Measurements from ENCODE around the gene MUC2.

Gene MUC2

GRCh38 chr11:1077417-1078119, 2.9 kb downstream of the MUC2 start:
- Histone ChIP-seq H3K9me3 (replicated peaks; ENCODE audit: insufficient read depth, low read length) (no peaks in the 10 kb centered on the region), H3F3A (ENCODE audit: insufficient read depth, low read length) (no peaks in the 10 kb centered on the region), H2AFZ (ENCODE audit: low read length) (no peak overlapping the region), H3K79me2 (ENCODE audit: low read length) (no peaks in the 10 kb centered on the region), H3K27ac (ENCODE audit: low read length) (no peak overlapping the region), H3K9ac (ENCODE audit: low read length) (no peak overlapping the region), H3K36me3 (replicated peaks; ENCODE audit: insufficient read depth, low read length) (no peaks in the 10 kb centered on the region), H3K9me2 (replicated peaks; ENCODE audit: insufficient read depth, low read length) (no peaks in the 10 kb centered on the region), H3K4me3 (ENCODE audit: low read length) (no peak overlapping the region), H3K4me1 (ENCODE audit: low read length) (no peaks in the 10 kb centered on the region), H3K4me2 (ENCODE audit: low read depth, low read length) (no peak overlapping the region), H4K20me1 (ENCODE audit: insufficient read depth, low read length) (no peaks in the 10 kb centered on the region), H3K27me3 (replicated peaks; ENCODE audit: insufficient read depth, low read length) (peaks cover 60% of the 10 kb centered on the region)
- no peak for DNase-seq
- no peak for TF ChIP-seq EZH2phosphoT487 (IDR thresholded peaks at IDR 0.05; ENCODE audit: low read length)

GRCh38 chr11:1078191-1078601, 3.5 kb downstream of the MUC2 start:
- Histone ChIP-seq H3K79me2 (ENCODE audit: low read length) (no peaks in the 10 kb centered on the region), H3K36me3 (replicated peaks; ENCODE audit: insufficient read depth, low read length) (no peaks in the 10 kb centered on the region), H3K27ac (ENCODE audit: low read length) (no peak overlapping the region), H3K9me3 (replicated peaks; ENCODE audit: insufficient read depth, low read length) (no peaks in the 10 kb centered on the region), H4K20me1 (ENCODE audit: insufficient read depth, low read length) (no peaks in the 10 kb centered on the region), H2AFZ (ENCODE audit: low read length) (no peak overlapping the region), H3K9ac (ENCODE audit: low read length) (no peak overlapping the region), H3K4me1 (ENCODE audit: low read length) (no peaks in the 10 kb centered on the region), H3K4me3 (ENCODE audit: low read length) (no peak overlapping the region), H3K4me2 (ENCODE audit: low read depth, low read length) (no peak overlapping the region), H3K27me3 (replicated peaks; ENCODE audit: insufficient read depth, low read length) (peaks cover 59% of the 10 kb centered on the region), H3K9me2 (replicated peaks; ENCODE audit: insufficient read depth, low read length) (no peaks in the 10 kb centered on the region), H3F3A (ENCODE audit: insufficient read depth, low read length) (no peaks in the 10 kb centered on the region)
- TF ChIP-seq, protein P1, sequence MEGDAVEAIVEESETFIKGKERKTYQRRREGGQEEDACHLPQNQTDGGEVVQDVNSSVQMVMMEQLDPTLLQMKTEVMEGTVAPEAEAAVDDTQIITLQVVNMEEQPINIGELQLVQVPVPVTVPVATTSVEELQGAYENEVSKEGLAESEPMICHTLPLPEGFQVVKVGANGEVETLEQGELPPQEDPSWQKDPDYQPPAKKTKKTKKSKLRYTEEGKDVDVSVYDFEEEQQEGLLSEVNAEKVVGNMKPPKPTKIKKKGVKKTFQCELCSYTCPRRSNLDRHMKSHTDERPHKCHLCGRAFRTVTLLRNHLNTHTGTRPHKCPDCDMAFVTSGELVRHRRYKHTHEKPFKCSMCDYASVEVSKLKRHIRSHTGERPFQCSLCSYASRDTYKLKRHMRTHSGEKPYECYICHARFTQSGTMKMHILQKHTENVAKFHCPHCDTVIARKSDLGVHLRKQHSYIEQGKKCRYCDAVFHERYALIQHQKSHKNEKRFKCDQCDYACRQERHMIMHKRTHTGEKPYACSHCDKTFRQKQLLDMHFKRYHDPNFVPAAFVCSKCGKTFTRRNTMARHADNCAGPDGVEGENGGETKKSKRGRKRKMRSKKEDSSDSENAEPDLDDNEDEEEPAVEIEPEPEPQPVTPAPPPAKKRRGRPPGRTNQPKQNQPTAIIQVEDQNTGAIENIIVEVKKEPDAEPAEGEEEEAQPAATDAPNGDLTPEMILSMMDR (IDR thresholded peaks at IDR 0.05; ENCODE audit: low read length), result no peak
- no peak for TF ChIP-seq EZH2 (optimal IDR thresholded peaks at IDR 0.05; ENCODE audit: low read depth, low read length)
- TF ChIP-seq EZH2phosphoT487 (IDR thresholded peaks at IDR 0.05; ENCODE audit: low read length), result no peak
- no peak for DNase-seq

GRCh38 chr11:1081601-1082311, 7.1 kb downstream of the MUC2 start:
- Histone ChIP-seq H3K36me3 (replicated peaks; ENCODE audit: insufficient read depth, low read length) (no peaks in the 10 kb centered on the region), H3K79me2 (ENCODE audit: low read length) (no peaks in the 10 kb centered on the region), H3K4me1 (ENCODE audit: low read length) (no peaks in the 10 kb centered on the region), H3K9me2 (replicated peaks; ENCODE audit: insufficient read depth, low read length) (no peaks in the 10 kb centered on the region), H3K4me2 (ENCODE audit: low read depth, low read length) (no peak overlapping the region), H3K27ac (ENCODE audit: low read length) (no peak overlapping the region), H3K9me3 (replicated peaks; ENCODE audit: insufficient read depth, low read length) (no peaks in the 10 kb centered on the region), H4K20me1 (ENCODE audit: insufficient read depth, low read length) (no peaks in the 10 kb centered on the region), H3F3A (ENCODE audit: insufficient read depth, low read length) (no peaks in the 10 kb centered on the region), H3K27me3 (replicated peaks; ENCODE audit: insufficient read depth, low read length) (peaks cover 65% of the 10 kb centered on the region), H3K9ac (ENCODE audit: low read length) (no peak overlapping the region), H2AFZ (ENCODE audit: low read length) (no peak overlapping the region), H3K4me3 (ENCODE audit: low read length) (no peak overlapping the region)
- TF ChIP-seq EZH2 (optimal IDR thresholded peaks at IDR 0.05; ENCODE audit: low read depth, low read length), result no peak
- TF ChIP-seq, protein P1 (IDR thresholded peaks at IDR 0.05; ENCODE audit: low read length), result no peak
- no peak for TF ChIP-seq EZH2phosphoT487 (IDR thresholded peaks at IDR 0.05; ENCODE audit: low read length)
- DNase-seq, result no peak

DNA sequence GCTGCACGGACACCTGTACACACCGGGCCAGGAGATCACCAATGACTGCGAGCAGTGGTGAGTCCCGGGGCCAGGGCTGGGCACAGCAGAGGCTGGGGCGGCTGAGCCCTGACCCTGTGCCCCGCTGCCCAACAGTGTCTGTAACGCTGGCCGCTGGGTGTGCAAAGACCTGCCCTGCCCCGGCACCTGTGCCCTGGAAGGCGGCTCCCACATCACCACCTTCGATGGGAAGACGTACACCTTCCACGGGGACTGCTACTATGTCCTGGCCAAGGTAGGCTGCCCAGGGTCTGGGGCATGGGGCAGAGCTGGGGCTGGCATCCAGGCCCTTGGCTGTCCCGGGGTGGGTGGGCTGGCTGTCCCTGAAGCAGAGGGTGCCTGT, 7.7 kb downstream of the MUC2 start:
- peaks cover 64% of the 10 kb centered on the region for H3K27me3 ChIP-seq (replicated peaks; ENCODE audit: insufficient read depth, low read length)
- H3K27ac ChIP-seq (ENCODE audit: low read length), result no peak overlapping the region
- TF ChIP-seq, protein P1 (IDR thresholded peaks at IDR 0.05; ENCODE audit: low read length), result no peak
- TF ChIP-seq EZH2phosphoT487 (IDR thresholded peaks at IDR 0.05; ENCODE audit: low read length) (no peak), EZH2 (optimal IDR thresholded peaks at IDR 0.05; ENCODE audit: low read depth, low read length) (no peak)
- no peaks in the 10 kb centered on the region for H3K79me2 ChIP-seq (ENCODE audit: low read length)
- H3K9ac ChIP-seq (ENCODE audit: low read length), result no peak overlapping the region
- no peaks in the 10 kb centered on the region for H3F3A ChIP-seq (ENCODE audit: insufficient read depth, low read length)
- H3K9me3 ChIP-seq (replicated peaks; ENCODE audit: insufficient read depth, low read length), result no peaks in the 10 kb centered on the region
- no peaks in the 10 kb centered on the region for H4K20me1 ChIP-seq (ENCODE audit: insufficient read depth, low read length)
- H3K4me1 ChIP-seq (ENCODE audit: low read length), result no peaks in the 10 kb centered on the region
- no peak for DNase-seq
- H3K4me3 ChIP-seq (ENCODE audit: low read length), result no peak overlapping the region
- H2AFZ ChIP-seq (ENCODE audit: low read length), result no peak overlapping the region
- H3K36me3 ChIP-seq (replicated peaks; ENCODE audit: insufficient read depth, low read length), result no peaks in the 10 kb centered on the region
- no peaks in the 10 kb centered on the region for H3K9me2 ChIP-seq (replicated peaks; ENCODE audit: insufficient read depth, low read length)
- no peak overlapping the region for H3K4me2 ChIP-seq (ENCODE audit: low read depth, low read length)

Measured in MM.1S (cell line).